ENCODE data around the gene GJB1.

Gene GJB1

GRCh38 chrX:71217298-71217697 lies 5.7 kb upstream of the GJB1 start:
- Histone ChIP-seq H3K9me2 (replicated peaks; ENCODE audit: insufficient read depth, low read length) (no peaks in the 10 kb centered on the region), H2AFZ (ENCODE audit: low read length) (no peak overlapping the region), H3K9me3 (replicated peaks; ENCODE audit: insufficient read depth, low read length) (no peaks in the 10 kb centered on the region), H3K4me3 (ENCODE audit: low read length) (no peak overlapping the region), H3K27me3 (replicated peaks; ENCODE audit: insufficient read depth, low read length) (no peaks in the 10 kb centered on the region), H3F3A (ENCODE audit: insufficient read depth, low read length) (no peaks in the 10 kb centered on the region), H3K79me2 (ENCODE audit: low read length) (no peaks in the 10 kb centered on the region), H3K36me3 (replicated peaks; ENCODE audit: insufficient read depth, low read length) (no peaks in the 10 kb centered on the region), H3K4me2 (ENCODE audit: low read depth, low read length) (no peak overlapping the region), H3K4me1 (ENCODE audit: low read length) (no peaks in the 10 kb centered on the region), H4K20me1 (ENCODE audit: insufficient read depth, low read length) (no peaks in the 10 kb centered on the region), H3K9ac (ENCODE audit: low read length) (no peak overlapping the region), H3K27ac (ENCODE audit: low read length) (no peak overlapping the region)
- no peak for DNase-seq
- TF ChIP-seq CTCF (IDR thresholded peaks at IDR 0.05; ENCODE audit: low read length) (no peak), EZH2phosphoT487 (IDR thresholded peaks at IDR 0.05; ENCODE audit: low read length) (no peak), EZH2 (optimal IDR thresholded peaks at IDR 0.05; ENCODE audit: low read depth, low read length) (no peak)

DNA sequence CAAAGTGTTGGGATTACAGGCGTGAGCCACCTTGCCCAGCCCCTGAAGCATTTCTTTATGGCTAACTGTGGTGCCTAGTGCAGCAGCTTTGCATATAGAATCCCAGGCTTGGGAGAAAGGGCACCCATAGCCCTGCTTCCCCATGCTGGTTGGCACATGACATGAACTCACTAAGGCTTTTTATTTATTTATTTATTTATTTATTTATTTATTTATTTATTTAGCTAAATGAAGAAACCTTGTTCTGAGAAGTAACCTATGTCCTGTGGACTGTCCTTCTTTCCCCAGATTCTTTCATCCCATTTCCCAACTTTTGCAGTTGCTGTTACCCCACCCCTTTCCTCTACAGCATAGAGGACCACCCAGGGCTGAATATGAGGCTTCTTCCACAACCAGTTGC lies 1.9 kb upstream of the GJB1 start:
- H3K36me3 ChIP-seq (replicated peaks; ENCODE audit: insufficient read depth, low read length): no peaks in the 10 kb centered on the region
- no peak overlapping the region for H3K4me3 ChIP-seq (ENCODE audit: low read length)
- no peaks in the 10 kb centered on the region for H3K9me3 ChIP-seq (replicated peaks; ENCODE audit: insufficient read depth, low read length)
- no peaks in the 10 kb centered on the region for H3K79me2 ChIP-seq (ENCODE audit: low read length)
- H3F3A ChIP-seq (ENCODE audit: insufficient read depth, low read length): no peaks in the 10 kb centered on the region
- H3K9ac ChIP-seq (ENCODE audit: low read length): no peak overlapping the region
- TF ChIP-seq CTCF (IDR thresholded peaks at IDR 0.05; ENCODE audit: low read length) (no peak), EZH2phosphoT487 (IDR thresholded peaks at IDR 0.05; ENCODE audit: low read length) (no peak), EZH2 (optimal IDR thresholded peaks at IDR 0.05; ENCODE audit: low read depth, low read length) (no peak)
- no peaks in the 10 kb centered on the region for H3K9me2 ChIP-seq (replicated peaks; ENCODE audit: insufficient read depth, low read length)
- DNase-seq: no peak
- no peak overlapping the region for H2AFZ ChIP-seq (ENCODE audit: low read length)
- no peak overlapping the region for H3K4me2 ChIP-seq (ENCODE audit: low read depth, low read length)
- H3K4me1 ChIP-seq (ENCODE audit: low read length): no peaks in the 10 kb centered on the region
- H3K27ac ChIP-seq (ENCODE audit: low read length): no peak overlapping the region
- H3K27me3 ChIP-seq (replicated peaks; ENCODE audit: insufficient read depth, low read length): no peaks in the 10 kb centered on the region
- no peaks in the 10 kb centered on the region for H4K20me1 ChIP-seq (ENCODE audit: insufficient read depth, low read length)

DNA sequence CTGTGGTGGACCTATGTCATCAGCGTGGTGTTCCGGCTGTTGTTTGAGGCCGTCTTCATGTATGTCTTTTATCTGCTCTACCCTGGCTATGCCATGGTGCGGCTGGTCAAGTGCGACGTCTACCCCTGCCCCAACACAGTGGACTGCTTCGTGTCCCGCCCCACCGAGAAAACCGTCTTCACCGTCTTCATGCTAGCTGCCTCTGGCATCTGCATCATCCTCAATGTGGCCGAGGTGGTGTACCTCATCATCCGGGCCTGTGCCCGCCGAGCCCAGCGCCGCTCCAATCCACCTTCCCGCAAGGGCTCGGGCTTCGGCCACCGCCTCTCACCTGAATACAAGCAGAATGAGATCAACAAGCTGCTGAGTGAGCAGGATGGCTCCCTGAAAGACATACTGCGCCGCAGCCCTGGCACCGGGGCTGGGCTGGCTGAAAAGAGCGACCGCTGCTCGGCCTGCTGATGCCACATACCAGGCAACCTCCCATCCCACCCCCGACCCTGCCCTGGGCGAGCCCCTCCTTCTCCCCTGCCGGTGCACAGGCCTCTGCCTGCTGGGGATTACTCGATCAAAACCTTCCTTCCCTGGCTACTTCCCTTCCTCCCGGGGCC lies 1.2 kb downstream of the GJB1 start:
- Histone ChIP-seq H3K4me3 (ENCODE audit: low read length) (no peak overlapping the region), H3F3A (ENCODE audit: insufficient read depth, low read length) (no peaks in the 10 kb centered on the region), H4K20me1 (ENCODE audit: insufficient read depth, low read length) (no peaks in the 10 kb centered on the region), H3K4me2 (ENCODE audit: low read depth, low read length) (no peak overlapping the region), H3K27me3 (replicated peaks; ENCODE audit: insufficient read depth, low read length) (no peaks in the 10 kb centered on the region), H3K4me1 (ENCODE audit: low read length) (no peaks in the 10 kb centered on the region), H3K36me3 (replicated peaks; ENCODE audit: insufficient read depth, low read length) (no peaks in the 10 kb centered on the region), H3K9ac (ENCODE audit: low read length) (no peak overlapping the region), H3K9me3 (replicated peaks; ENCODE audit: insufficient read depth, low read length) (no peaks in the 10 kb centered on the region), H3K9me2 (replicated peaks; ENCODE audit: insufficient read depth, low read length) (no peaks in the 10 kb centered on the region), H2AFZ (ENCODE audit: low read length) (no peak overlapping the region), H3K27ac (ENCODE audit: low read length) (no peak overlapping the region), H3K79me2 (ENCODE audit: low read length) (no peaks in the 10 kb centered on the region)
- no peak for DNase-seq
- TF ChIP-seq EZH2phosphoT487 (IDR thresholded peaks at IDR 0.05; ENCODE audit: low read length) (no peak), EZH2 (optimal IDR thresholded peaks at IDR 0.05; ENCODE audit: low read depth, low read length) (no peak), CTCF (IDR thresholded peaks at IDR 0.05; ENCODE audit: low read length) (no peak)

Data from MM.1S (cell line).